SK-N-SH (cell line): ENCODE data around the gene RIN3. TPM values are rescaled to one million over a fixed set of nuclear protein-coding genes. Genes with fewer than 3 reads are reported as not detected.

Experiments used
- CTCF ChIA-PET: fragments of 300-600, 350-600 bp; formaldehyde crosslinking; extraction: SDS; loops from one replicate; lab custom pipeline; 2021; lab: Yijun Ruan, JAX
- POLR2A ChIA-PET: fragments of 350-600 bp; sonication (Branson Sonifier 250); formaldehyde crosslinking; extraction: SDS; loops from one replicate; lab custom pipeline; 2020; ENCODE audit warnings: antibody characterized with exemption, inconsistent platforms; lab: Yijun Ruan, JAX
- DNase-seq: peaks from one replicate; pipeline ENCODE4 v3.0.0; 2012
- H2AFZ ChIP-seq: fragments of 200-600 bp; sonication (generic); 2 replicates; pipeline ENCODE4 v1.8.1; 2016; ENCODE audit warnings: antibody characterized with exemption, mild to moderate bottlenecking, low read depth
- H3F3A ChIP-seq: fragments of 200-600 bp; sonication (generic); replicated peaks from 2 replicates; pipeline ENCODE3; 2016; ENCODE audit warnings: antibody characterized with exemption, mild to moderate bottlenecking; ENCODE audit not compliant: insufficient read depth
- H3K27ac ChIP-seq, 2 experiments: fragments of 200-500 bp in 1 of 2; fragments of 200-600 bp in 1 of 2; sonication (Bioruptor generic) in 1 of 2; sonication (generic), shearing (Covaris generic) in 1 of 2; 2 replicates each; pipeline versions ENCODE4 v1.5.1 to v1.6.1; 2014 to 2016; ENCODE audit warnings: low read depth in 2 of 2, inconsistent platforms in 1 of 2, low read length in 1 of 2, mild to moderate bottlenecking in 1 of 2, mixed read lengths in 1 of 2
- H3K27me3 ChIP-seq: fragments of 200-600 bp; sonication (generic), shearing (Covaris generic); 2 replicates; pipeline ENCODE4 v1.6.1; 2016; ENCODE audit warnings: mixed run types; ENCODE audit not compliant: insufficient read depth
- H3K36me3 ChIP-seq, 2 experiments: fragments of 200-500 bp in 1 of 2; fragments of 200-600 bp in 1 of 2; sonication (Bioruptor generic) in 1 of 2; sonication (generic) in 1 of 2; replicated peaks in 1 of 2; 2 replicates each; pipeline versions ENCODE3 to v1.5.1; 2014 to 2016; ENCODE audit warnings: low read length in 1 of 2, mild to moderate bottlenecking in 1 of 2; ENCODE audit not compliant: insufficient read depth in 2 of 2, control insufficient read depth in 1 of 2
- H3K4me1 ChIP-seq, 2 experiments: fragments of 200-500 bp in 1 of 2; fragments of 200-600 bp in 1 of 2; sonication (Bioruptor generic) in 1 of 2; sonication (generic), shearing (Covaris generic) in 1 of 2; 2 replicates each; pipeline versions ENCODE4 v1.5.1 to v1.6.1; 2014 to 2016; ENCODE audit warnings: low read depth in 1 of 2, low read length in 1 of 2, mixed run types in 1 of 2; ENCODE audit not compliant: insufficient read depth in 2 of 2, control insufficient read depth in 1 of 2
- H3K4me2 ChIP-seq: fragments of 200-600 bp; sonication (generic), shearing (Covaris generic); 2 replicates; pipeline ENCODE4 v1.6.1; 2017; ENCODE audit warnings: mixed run types
- H3K4me3 ChIP-seq, 2 experiments: fragments of 200-500 bp in 1 of 2; fragments of 200-600 bp in 1 of 2; sonication (Bioruptor generic) in 1 of 2; sonication (generic), shearing (Covaris generic) in 1 of 2; 2 replicates each; pipeline versions ENCODE4 v1.5.1 to v1.8.1; 2014 to 2016; ENCODE audit warnings: low read depth in 2 of 2, inconsistent platforms in 1 of 2, low read length in 1 of 2, mild to moderate bottlenecking in 1 of 2, mixed read lengths in 1 of 2, moderate library complexity in 1 of 2
- H3K79me2 ChIP-seq: fragments of 200-600 bp; sonication (generic); 2 replicates; pipeline ENCODE4 v1.8.1; 2017; ENCODE audit warnings: mild to moderate bottlenecking; ENCODE audit not compliant: insufficient read depth
- H3K9ac ChIP-seq: fragments of 200-600 bp; sonication (generic); 2 replicates; pipeline ENCODE4 v1.6.1; 2017; ENCODE audit warnings: mixed run types
- H3K9me2 ChIP-seq: fragments of 200-600 bp; sonication (generic); 2 replicates; pipeline ENCODE4 v1.6.1; 2017; ENCODE audit warnings: mixed run types
- H3K9me3 ChIP-seq: fragments of 200-600 bp; sonication (generic); 2 replicates; pipeline ENCODE4 v1.6.1; 2017; ENCODE audit warnings: mixed run types, mild to moderate bottlenecking, moderate library complexity
- H4K20me1 ChIP-seq: fragments of 200-600 bp; sonication (generic); 2 replicates; pipeline ENCODE4 v1.6.1; 2017; ENCODE audit warnings: mild to moderate bottlenecking, mixed run types; ENCODE audit not compliant: insufficient read depth
- ELF1 ChIP-seq: IDR thresholded peaks from 2 replicates; pipeline ENCODE4 v1.4.0; 2012
- GABPA ChIP-seq: IDR thresholded peaks from 2 replicates; pipeline ENCODE4 v1.4.0; 2012; ENCODE audit warnings: low read depth, mild to moderate bottlenecking
- GATA2 ChIP-seq: sonication (generic); formaldehyde crosslinking; IDR thresholded peaks from 2 replicates; pipeline ENCODE4 v1.5.0; 2020; ENCODE audit warnings: mild to moderate bottlenecking, missing genetic modification reagents
- MAX ChIP-seq: IDR thresholded peaks from 2 replicates; pipeline ENCODE4 v1.4.0; 2012; ENCODE audit warnings: low read depth
- PBX3 ChIP-seq: IDR thresholded peaks from 2 replicates; pipeline ENCODE4; 2012
- RAD21 ChIP-seq: IDR thresholded peaks from 2 replicates; pipeline ENCODE4 v1.6.1; 2012; ENCODE audit warnings: mild to moderate bottlenecking, low read length
- RCOR1 ChIP-seq: fragments of 150-350 bp; IDR thresholded peaks from 2 replicates; pipeline ENCODE4 v1.6.1; 2017; ENCODE audit warnings: antibody characterized with exemption, low read length
- TEAD4 ChIP-seq: IDR thresholded peaks from 2 replicates; pipeline ENCODE4 v1.4.0; 2012; ENCODE audit warnings: mild to moderate bottlenecking, borderline replicate concordance; ENCODE audit not compliant: insufficient read depth
- ZBTB33 ChIP-seq: IDR thresholded peaks from 2 replicates; pipeline ENCODE4 v1.4.0; 2012; ENCODE audit warnings: low read depth, borderline replicate concordance
- WGBS: methylation state at CpG from one replicate; pipeline ENCODE4 v1.1.6; 2017; ENCODE audit warnings: low lambda C conversion rate; 5-methylcytosine and 5-hydroxymethylcytosine counted together
- polyA plus RNA-seq, 3 experiments: library from polyadenylated mRNA; depleted of rRNA; stranded (reverse); fragments of >200 nt; gene quantifications; 2 replicates each; pipeline ENCODE4 v1.2.3, GENCODE V29; 2012
- TF ChIP-seq, protein P1 (sequence below): IDR thresholded peaks from 2 replicates; pipeline ENCODE4 v1.4.0; 2012; ENCODE audit warnings: low read depth, borderline replicate concordance

RIN3 gene
- polyA plus RNA-seq, 1 of the 3 experiments (the other 2 are of a cell fraction), result 12.4 TPM

DNA sequence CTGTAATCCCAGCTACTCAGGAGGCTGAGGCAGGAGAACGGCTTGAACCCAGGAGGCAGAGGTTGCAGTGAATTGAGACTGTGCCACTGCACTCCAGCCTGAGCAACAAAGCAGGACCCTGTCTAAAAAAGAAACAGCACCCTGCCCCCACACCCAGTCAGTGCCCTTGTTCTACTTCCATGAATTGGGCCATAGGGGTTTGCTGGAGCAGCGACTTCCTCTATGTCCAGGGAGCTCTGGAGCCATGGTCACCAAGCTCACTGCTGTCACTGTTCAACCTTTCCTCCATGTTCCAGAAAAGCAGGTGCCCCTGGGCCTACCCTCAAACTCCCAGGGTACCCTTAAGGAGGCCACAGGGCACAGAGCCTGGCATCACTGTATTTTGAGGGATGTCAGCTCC, 116.8 kb downstream of the RIN3 start:
- H3K9me2 ChIP-seq, result no peaks in the 10 kb centered on the region
- no peak overlapping the region for H3K4me3 ChIP-seq
- H3K4me1 ChIP-seq, result peaks cover 0 to 11% of the 10 kb centered on the region in 2 experiments; a peak in 2 of 4 replicates
- ChIA-PET POLR2A (no interaction called here), CTCF (interaction anchor here (2.7 kb wide), 1 partner anchor 56 kb away, joined by 8 read pairs; no protein-coding TSS in a partner anchor)
- H3K27ac ChIP-seq, result no peak overlapping the region
- H3K36me3 ChIP-seq, result peaks cover 0 to 13% of the 10 kb centered on the region in 2 experiments
- H3F3A ChIP-seq, result peaks cover 6% of the 10 kb centered on the region
- 83% methylated on average over 2 of the region's 2 CpGs for WGBS
- no peaks in the 10 kb centered on the region for H3K27me3 ChIP-seq
- H4K20me1 ChIP-seq, result no peaks in the 10 kb centered on the region
- H3K9ac ChIP-seq, result no peak overlapping the region
- H2AFZ ChIP-seq, result no peak overlapping the region
- no peak overlapping the region for H3K4me2 ChIP-seq
- 0 out of 2 replicates have a peak, but pooled peaks cover 8% of the 10 kb centered on the region for H3K9me3 ChIP-seq
- no peak for DNase-seq
- TF ChIP-seq GATA2 (CRISPR knock-in tag) (no peak), ELF1 (no peak)
- TF ChIP-seq, all 33 proteins: peak for 0
- H3K79me2 ChIP-seq, result no peaks in the 10 kb centered on the region

- TF ChIP-seq MAX (no peak), PBX3 (no peak), GABPA (no peak), TEAD4 (no peak), RCOR1 (no peak), ZBTB33 (no peak), RAD21 (no peak)
- TF ChIP-seq, protein P1, sequence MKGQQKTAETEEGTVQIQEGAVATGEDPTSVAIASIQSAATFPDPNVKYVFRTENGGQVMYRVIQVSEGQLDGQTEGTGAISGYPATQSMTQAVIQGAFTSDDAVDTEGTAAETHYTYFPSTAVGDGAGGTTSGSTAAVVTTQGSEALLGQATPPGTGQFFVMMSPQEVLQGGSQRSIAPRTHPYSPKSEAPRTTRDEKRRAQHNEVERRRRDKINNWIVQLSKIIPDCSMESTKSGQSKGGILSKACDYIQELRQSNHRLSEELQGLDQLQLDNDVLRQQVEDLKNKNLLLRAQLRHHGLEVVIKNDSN, result no peak
- ChIA-PET POLR2A (no interaction called here), CTCF (interaction anchor here (1.0 to 2.7 kb wide), 2 partner anchors 18 to 55 kb away, joined by 3 to 8 read pairs; no protein-coding TSS in a partner anchor)
- no peak overlapping the region for H3K4me3 ChIP-seq
- H3K4me2 ChIP-seq, result no peak overlapping the region
- H3K27ac ChIP-seq, result no peak overlapping the region
- 71% methylated on average over 3 of the region's 4 CpGs for WGBS
- no peaks in the 10 kb centered on the region for H3K27me3 ChIP-seq
- H3K9me2 ChIP-seq, result no peaks in the 10 kb centered on the region
- H3K9me3 ChIP-seq, result 0 out of 2 replicates have a peak, but pooled peaks cover 8% of the 10 kb centered on the region
- no peaks in the 10 kb centered on the region for H4K20me1 ChIP-seq
- no peak overlapping the region for H3K9ac ChIP-seq
- H3K4me1 ChIP-seq, result peaks cover 0 to 4% of the 10 kb centered on the region in 2 experiments; a peak in 2 of 4 replicates
- peaks cover 4% of the 10 kb centered on the region for H3F3A ChIP-seq
- no peaks in the 10 kb centered on the region for H3K79me2 ChIP-seq
- no peak overlapping the region for H2AFZ ChIP-seq
- no peak for DNase-seq
- peaks cover 0 to 13% of the 10 kb centered on the region in 2 experiments for H3K36me3 ChIP-seq
Observed at GRCh38 chr14:92631098-92631497, 117.5 kb downstream of the RIN3 start.
